Tibial nerve (tissue), 4 donors: ENCODE data around the gene TSHZ2.

Experiments used
- CTCF ChIP-seq, 5 experiments: fragments of 200-600 bp in 3 of 5; fragments of 450-650 bp in 2 of 5; sonication (generic) in 3 of 5; IDR thresholded peaks; one replicate each; pipeline ENCODE4 v1.5.1; 2016 to 2019; ENCODE audit warnings: antibody characterized with exemption in 5 of 5, mild to moderate bottlenecking in 3 of 5, moderate library complexity in 2 of 5
- EP300 ChIP-seq, 2 donors: sonication (generic); formaldehyde crosslinking; IDR thresholded peaks; one replicate each; pipeline ENCODE4 v1.6.1; 2017; ENCODE audit warnings: antibody characterized with exemption in 2 of 2, mild to moderate bottlenecking in 1 of 2
- POLR2A ChIP-seq, 2 donors: fragments of 450-650 bp; IDR thresholded peaks; one replicate each; pipeline ENCODE4 v1.6.1; 2017; ENCODE audit warnings: antibody characterized with exemption in 2 of 2, mild to moderate bottlenecking in 2 of 2, moderate library complexity in 2 of 2

DNA sequence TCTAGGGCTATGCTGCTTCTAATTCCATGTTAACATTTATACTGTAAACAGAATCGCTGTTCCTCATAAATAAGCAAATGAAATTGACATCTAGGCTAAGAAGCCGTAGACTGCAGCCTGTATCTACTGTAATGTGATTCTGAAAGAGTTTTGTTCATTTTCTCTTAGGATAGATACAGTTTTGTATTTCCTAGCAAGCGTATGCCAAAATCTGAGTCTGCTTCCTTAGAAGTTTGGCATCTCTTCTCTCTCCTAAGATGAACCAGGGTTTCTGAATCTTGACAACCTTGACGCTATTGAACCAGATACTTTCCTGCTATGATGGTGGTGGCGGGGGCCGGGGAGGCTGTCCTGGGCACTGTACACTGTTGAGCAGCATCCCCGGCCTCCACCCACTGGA is 198.0 kb downstream of the TSHZ2 start:
- TF ChIP-seq POLR2A (IDR thresholded peaks at IDR 0.05) (no peak), EP300 (IDR thresholded peaks at IDR 0.05) (no peak), CTCF (IDR thresholded peaks at IDR 0.05) (no peak)
